ENCODE results near the gene HOMER1. TPM values are rescaled to one million over a fixed set of nuclear protein-coding genes. Genes with fewer than 3 reads are reported as not detected.

Gene HOMER1
- total and polyA plus RNA-seq, 5 experiments from 2014 or later: 0.70 to 5.4 (median 3.3) TPM

DNA sequence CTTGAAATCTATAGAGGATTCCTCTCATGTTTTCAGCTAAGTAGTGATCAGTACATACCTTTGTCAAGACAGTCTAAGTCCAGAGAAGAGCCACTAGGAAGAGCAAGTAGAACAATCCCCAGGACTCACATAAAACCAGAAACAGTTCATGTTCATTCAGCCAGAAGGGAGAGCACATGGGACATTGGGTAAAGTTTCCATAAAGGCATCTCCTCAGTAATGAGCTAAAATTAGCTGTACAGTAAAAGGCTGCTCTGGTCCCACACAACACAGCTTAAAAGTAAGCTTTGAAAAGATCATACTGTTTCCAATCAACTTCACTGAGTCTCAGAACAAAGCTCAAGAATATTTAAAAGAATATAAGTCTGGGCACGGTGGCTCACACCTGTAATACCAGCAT lies 32.4 kb downstream of the HOMER1 start:
- ATAC-seq: no peak
- H3K36me3 Mint-ChIP-seq: peaks cover 0 to 8% (median 5%) of the 10 kb centered on the region in 3 donors
- H3K9me3 Mint-ChIP-seq: peaks cover 0 to 4% (median 0%) of the 10 kb centered on the region in 9 donors
- POLR2A ChIA-PET: no interaction called here
- H3K4me3 Mint-ChIP-seq: no peak overlapping the region
- peaks cover 0 to 4% (median 0%) of the 10 kb centered on the region in 4 donors for H3K4me1 Mint-ChIP-seq
- no peak for DNase-seq
- no peak overlapping the region for H3K27ac Mint-ChIP-seq
- H3K27me3 Mint-ChIP-seq: peaks cover 0 to 3% (median 0%) of the 10 kb centered on the region in 5 donors

DNA sequence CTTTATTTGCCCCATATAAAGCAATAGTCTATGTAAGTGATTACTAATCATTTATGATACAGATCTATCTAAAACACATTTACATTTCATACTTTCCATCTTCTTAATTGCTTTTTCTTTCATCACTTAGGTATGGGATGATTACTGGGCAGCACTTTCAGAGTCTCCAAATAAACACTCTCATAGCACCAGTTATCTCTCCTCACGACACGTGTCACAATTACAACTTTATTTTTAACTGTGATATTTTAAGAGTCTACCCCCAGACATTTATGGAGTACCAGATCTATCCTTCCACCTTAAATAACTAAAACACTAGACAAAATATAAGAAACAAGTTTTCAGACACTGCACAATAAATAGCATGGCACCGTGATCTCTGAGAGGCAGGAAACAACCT lies 32.9 kb downstream of the HOMER1 start:
- Mint-ChIP-seq H3K27ac (no peak overlapping the region), H3K9me3 (peaks cover 0 to 4% (median 0%) of the 10 kb centered on the region in 9 donors), H3K4me1 (peaks cover 0 to 4% (median 0%) of the 10 kb centered on the region in 4 donors), H3K27me3 (peaks cover 0 to 3% (median 0%) of the 10 kb centered on the region in 5 donors), H3K4me3 (no peak overlapping the region), H3K36me3 (peaks cover 0 to 8% (median 5%) of the 10 kb centered on the region in 3 donors)
- ATAC-seq (no peak), DNase-seq (no peak)
- POLR2A ChIA-PET: no interaction called here

GRCh38 chr5:79475152-79475466 lies 38.8 kb downstream of the HOMER1 start:
- Mint-ChIP-seq H3K4me3 (no peak overlapping the region), H3K27me3 (no peaks in the 10 kb centered on the region), H3K9me3 (no peaks in the 10 kb centered on the region), H3K36me3 (peaks cover 0 to 4% (median 0%) of the 10 kb centered on the region in 3 donors), H3K27ac (no peak overlapping the region), H3K4me1 (no peaks in the 10 kb centered on the region)
- POLR2A ChIA-PET: no interaction called here
- ATAC-seq (no peak), DNase-seq (no peak)

- Mint-ChIP-seq H3K27ac (peak overlapping the region in 1 of 10 donors; percentile 65), H3K4me3 (no peak overlapping the region), H3K9me3 (no peaks in the 10 kb centered on the region), H3K27me3 (no peaks in the 10 kb centered on the region), H3K4me1 (no peaks in the 10 kb centered on the region), H3K36me3 (peaks cover 0 to 4% (median 0%) of the 10 kb centered on the region in 3 donors)
- no peak for ATAC-seq
- no peak for DNase-seq
- POLR2A ChIA-PET: no interaction called here
Measured at GRCh38 chr5:79474367-79475151, 39.4 kb downstream of the HOMER1 start.

- Mint-ChIP-seq H3K36me3 (no peaks in the 10 kb centered on the region), H3K27me3 (no peaks in the 10 kb centered on the region), H3K4me1 (no peaks in the 10 kb centered on the region), H3K9me3 (no peaks in the 10 kb centered on the region), H3K27ac (peak overlapping the region in 1 of 10 donors; percentile 35), H3K4me3 (no peak overlapping the region)
- no peak for DNase-seq
- POLR2A ChIA-PET: no interaction called here
- ATAC-seq: no peak
Measured at GRCh38 chr5:79471556-79471955, 42.4 kb downstream of the HOMER1 start.

DNA sequence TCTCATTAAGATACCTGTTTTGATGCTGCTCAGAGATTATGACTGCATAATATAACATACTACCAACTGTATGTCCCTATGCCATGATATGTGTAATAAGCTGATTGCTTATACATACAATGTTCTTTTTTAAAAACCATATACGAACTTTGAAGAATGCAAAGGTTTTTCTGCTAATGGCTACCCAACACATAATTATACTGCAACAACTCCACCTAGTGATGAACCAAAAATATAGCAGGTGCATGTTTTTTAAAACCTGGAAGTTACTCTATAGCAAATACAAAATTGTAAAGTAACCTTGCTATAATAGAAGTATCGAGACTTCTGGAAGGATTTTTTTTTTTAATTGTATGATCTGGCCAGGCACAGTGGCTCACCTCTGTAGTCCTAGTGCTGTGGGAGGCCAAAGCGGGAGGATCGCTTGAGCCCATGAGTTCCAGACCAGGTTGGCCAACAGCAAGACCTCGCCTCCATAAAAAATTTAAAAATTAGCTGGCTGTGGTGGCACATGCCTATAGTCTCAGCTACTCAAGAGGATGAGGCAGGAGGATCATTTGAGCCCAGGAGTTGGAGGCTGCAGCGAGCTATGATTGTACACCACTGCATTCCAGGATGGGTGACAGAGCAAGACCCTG lies 49.1 kb downstream of the HOMER1 start:
- peak; percentile 44 to 51 for ATAC-seq

DNA sequence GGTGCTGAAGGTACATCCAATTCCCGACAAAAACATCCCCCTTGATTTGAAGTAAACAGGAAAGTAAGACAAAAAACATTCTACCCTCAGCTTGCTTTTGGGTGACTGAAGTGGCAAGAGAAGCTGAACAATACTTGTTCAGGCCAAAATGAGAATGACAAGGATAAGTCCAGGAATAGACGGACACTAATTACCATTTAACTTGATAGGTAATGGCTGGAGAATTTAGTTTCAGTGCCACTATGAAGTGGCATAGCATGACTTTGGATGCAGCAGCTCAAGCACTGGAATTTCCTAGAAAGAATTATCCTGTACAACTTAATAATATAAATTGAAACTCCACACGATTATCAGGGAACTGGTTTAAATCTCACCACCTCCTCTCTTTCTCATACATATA lies 49.7 kb downstream of the HOMER1 start:
- no peak for DNase-seq
- H3K27ac Mint-ChIP-seq: no peak overlapping the region
- H3K36me3 Mint-ChIP-seq: no peaks in the 10 kb centered on the region
- peaks cover 2 to 5% (median 3%) of the 10 kb centered on the region in 4 donors for H3K4me1 Mint-ChIP-seq
- peaks cover 0 to 4% (median 0%) of the 10 kb centered on the region in 5 donors for H3K27me3 Mint-ChIP-seq
- ATAC-seq: no peak
- no peak overlapping the region for H3K4me3 Mint-ChIP-seq
- POLR2A ChIA-PET: interaction anchor here (1.0 kb wide), 1 partner anchor 18 kb away, joined by 3 read pairs; no protein-coding TSS in a partner anchor
- no peaks in the 10 kb centered on the region for H3K9me3 Mint-ChIP-seq

More for the DNA sequence above, 49.1 kb downstream of the HOMER1 start:
- Mint-ChIP-seq H3K36me3 (no peaks in the 10 kb centered on the region), H3K27ac (no peak overlapping the region), H3K4me1 (peaks cover 2 to 5% (median 3%) of the 10 kb centered on the region in 4 donors), H3K9me3 (no peaks in the 10 kb centered on the region), H3K4me3 (no peak overlapping the region), H3K27me3 (peaks cover 0 to 2% (median 0%) of the 10 kb centered on the region in 5 donors)
- POLR2A ChIA-PET: interaction anchor here (1.0 kb wide), 1 partner anchor 18 kb away, joined by 3 read pairs; no protein-coding TSS in a partner anchor
- peak in 3 of 10 donors; percentile 25 to 38 (median 33) for DNase-seq

GRCh38 chr5:79459626-79460025 lies 54.3 kb downstream of the HOMER1 start:
- no peak for ATAC-seq
- no peak for DNase-seq
- H3K4me1 Mint-ChIP-seq: peaks cover 1 to 4% (median 2%) of the 10 kb centered on the region in 4 donors
- POLR2A ChIA-PET: no interaction called here
- peaks cover 0 to 8% (median 4%) of the 10 kb centered on the region in 3 donors for H3K36me3 Mint-ChIP-seq
- H3K9me3 Mint-ChIP-seq: no peaks in the 10 kb centered on the region
- H3K27me3 Mint-ChIP-seq: peaks cover 0 to 4% (median 0%) of the 10 kb centered on the region in 5 donors
- H3K4me3 Mint-ChIP-seq: no peak overlapping the region
- peak overlapping the region in 1 of 10 donors; percentile 37 for H3K27ac Mint-ChIP-seq

DNA sequence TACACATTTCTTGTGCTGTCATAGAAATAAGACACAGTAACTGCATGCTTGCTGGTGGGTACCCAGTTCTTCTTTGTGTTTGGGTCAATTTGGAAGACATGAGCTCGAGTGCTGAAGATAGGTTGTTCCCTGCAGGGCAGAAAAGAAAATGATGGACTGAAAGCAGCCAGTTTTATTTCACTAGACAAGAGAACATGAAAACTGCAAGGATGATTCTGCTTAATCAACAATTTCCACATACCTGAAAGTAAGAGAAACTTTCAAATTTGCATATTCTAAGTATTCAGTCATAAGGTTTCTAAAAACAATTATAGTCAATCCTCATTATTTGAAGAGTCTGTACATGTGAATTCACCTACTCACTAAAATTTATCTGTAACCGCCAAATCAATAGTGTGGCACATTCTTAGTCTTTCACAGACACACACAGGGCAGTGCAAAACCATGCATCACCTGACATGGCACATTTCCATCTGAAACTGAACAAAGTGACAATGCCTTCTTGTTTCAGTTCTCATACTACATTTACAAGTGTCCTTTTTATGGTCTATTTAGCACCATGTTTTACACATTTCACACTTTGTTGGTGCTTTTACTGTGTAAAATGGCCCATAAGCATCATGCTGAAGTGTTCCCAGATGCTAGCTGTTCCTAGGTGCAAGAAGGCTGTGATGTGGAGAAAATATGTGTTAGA lies 56.9 kb downstream of the HOMER1 start:
- Mint-ChIP-seq H3K4me3 (no peak overlapping the region), H3K4me1 (peaks cover 0 to 3% (median 0%) of the 10 kb centered on the region in 4 donors), H3K27ac (no peak overlapping the region), H3K27me3 (peaks cover 0 to 2% (median 0%) of the 10 kb centered on the region in 5 donors), H3K36me3 (peaks cover 0 to 8% (median 4%) of the 10 kb centered on the region in 3 donors), H3K9me3 (no peaks in the 10 kb centered on the region)
- no peak for DNase-seq
- ATAC-seq: no peak
- POLR2A ChIA-PET: no interaction called here

GRCh38 chr5:79456400-79456799 lies 57.5 kb downstream of the HOMER1 start:
- Mint-ChIP-seq H3K4me3 (no peak overlapping the region), H3K4me1 (peaks cover 0 to 3% (median 0%) of the 10 kb centered on the region in 4 donors), H3K27ac (no peak overlapping the region), H3K9me3 (no peaks in the 10 kb centered on the region), H3K36me3 (peaks cover 0 to 8% (median 4%) of the 10 kb centered on the region in 3 donors), H3K27me3 (peaks cover 0 to 2% (median 0%) of the 10 kb centered on the region in 5 donors)
- POLR2A ChIA-PET: no interaction called here
- no peak for ATAC-seq
- DNase-seq: no peak

DNA sequence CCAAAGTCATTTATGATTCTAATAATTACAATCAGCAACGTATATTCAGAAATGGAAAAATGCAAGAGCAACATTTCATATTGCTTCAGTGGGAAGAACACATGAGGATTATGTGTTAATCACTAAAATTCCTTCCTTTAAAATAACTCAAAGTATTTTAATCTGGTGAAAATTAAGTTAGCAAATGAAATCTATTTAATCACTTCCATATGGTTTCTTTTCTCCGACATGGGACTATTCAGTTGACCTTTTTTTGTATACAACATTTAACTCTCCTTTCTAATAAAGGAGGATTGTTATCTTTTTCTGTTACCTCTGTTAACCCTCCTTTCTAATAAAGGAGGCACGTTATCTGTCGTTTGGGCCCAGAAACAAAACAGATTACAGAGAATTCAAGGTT lies 59.9 kb downstream of the HOMER1 start:
- Mint-ChIP-seq H3K27ac (no peak overlapping the region), H3K27me3 (peaks cover 0 to 1% (median 0%) of the 10 kb centered on the region in 5 donors), H3K36me3 (peaks cover 0 to 8% (median 4%) of the 10 kb centered on the region in 3 donors), H3K9me3 (no peaks in the 10 kb centered on the region), H3K4me3 (no peak overlapping the region), H3K4me1 (peaks cover 0 to 1% (median 0%) of the 10 kb centered on the region in 4 donors)
- no peak for DNase-seq
- POLR2A ChIA-PET: no interaction called here
- ATAC-seq: no peak

DNA sequence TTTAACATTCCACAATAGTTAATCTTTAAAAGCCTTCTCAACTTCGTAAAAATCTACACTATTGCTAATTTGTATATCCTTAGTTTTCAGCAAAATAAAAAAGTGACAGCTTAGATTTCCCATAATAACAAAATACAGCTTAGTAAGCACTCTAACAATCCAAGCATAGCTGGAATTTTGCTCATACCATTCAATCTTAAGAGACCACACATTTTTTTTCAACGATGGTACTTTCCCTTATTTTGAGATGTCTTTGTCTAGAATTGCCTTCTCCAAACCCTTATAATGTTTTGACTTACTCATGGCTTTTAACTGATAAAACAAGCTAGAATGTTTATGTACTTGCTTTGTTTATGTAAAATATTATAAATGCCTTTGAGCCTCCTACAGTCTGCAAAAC lies 65.6 kb downstream of the HOMER1 start:
- POLR2A ChIA-PET: no interaction called here
- DNase-seq: no peak
- Mint-ChIP-seq H3K27me3 (no peaks in the 10 kb centered on the region), H3K4me3 (no peak overlapping the region), H3K27ac (no peak overlapping the region), H3K9me3 (no peaks in the 10 kb centered on the region), H3K4me1 (no peaks in the 10 kb centered on the region), H3K36me3 (peaks cover 0 to 4% (median 3%) of the 10 kb centered on the region in 3 donors)
- no peak for ATAC-seq

DNA sequence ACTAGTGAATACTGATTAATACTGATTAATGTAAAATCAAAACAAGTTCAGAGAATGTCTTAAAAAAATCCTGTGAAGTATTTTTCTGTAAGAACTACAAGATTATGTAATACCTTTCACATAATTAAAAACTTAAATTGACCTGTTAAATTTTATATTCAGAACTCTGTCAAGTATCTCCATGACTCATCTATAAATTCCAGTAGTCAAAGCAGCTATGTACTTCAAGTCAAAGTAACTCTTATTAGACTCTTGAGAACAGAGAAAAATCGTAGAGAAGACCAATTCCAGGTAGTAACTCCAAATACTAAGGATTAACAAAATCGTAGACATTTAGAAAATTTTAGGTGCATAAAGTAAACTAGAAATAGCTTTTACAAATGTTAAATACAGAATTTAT lies 77.1 kb downstream of the HOMER1 start:
- H3K27me3 Mint-ChIP-seq: no peaks in the 10 kb centered on the region
- POLR2A ChIA-PET: no interaction called here
- no peaks in the 10 kb centered on the region for H3K4me1 Mint-ChIP-seq
- H3K9me3 Mint-ChIP-seq: no peaks in the 10 kb centered on the region
- H3K4me3 Mint-ChIP-seq: no peak overlapping the region
- no peak for ATAC-seq
- peaks cover 0 to 8% (median 0%) of the 10 kb centered on the region in 3 donors for H3K36me3 Mint-ChIP-seq
- H3K27ac Mint-ChIP-seq: no peak overlapping the region
- no peak for DNase-seq
